A673 (cell line): ENCODE data around the gene CCDC136.

ENCODE experiments used
- CTCF ChIP-seq: fragments of 300-800, 200-600 bp; sonication (generic); conservative IDR thresholded peaks from 2 replicates; pipeline ENCODE4 v1.5.1; 2017; ENCODE audit warnings: low read depth, mild to moderate bottlenecking, antibody characterized with exemption, low read length, moderate library complexity, mixed read lengths
- EZH2 ChIP-seq: fragments of 200-600 bp; sonication (generic); IDR thresholded peaks from 2 replicates; pipeline ENCODE4 v1.6.1; 2017; ENCODE audit warnings: borderline replicate concordance, low read depth, mild to moderate bottlenecking, mixed read lengths, antibody characterized with exemption, low read length; ENCODE audit not compliant: poor library complexity, severe bottlenecking

DNA sequence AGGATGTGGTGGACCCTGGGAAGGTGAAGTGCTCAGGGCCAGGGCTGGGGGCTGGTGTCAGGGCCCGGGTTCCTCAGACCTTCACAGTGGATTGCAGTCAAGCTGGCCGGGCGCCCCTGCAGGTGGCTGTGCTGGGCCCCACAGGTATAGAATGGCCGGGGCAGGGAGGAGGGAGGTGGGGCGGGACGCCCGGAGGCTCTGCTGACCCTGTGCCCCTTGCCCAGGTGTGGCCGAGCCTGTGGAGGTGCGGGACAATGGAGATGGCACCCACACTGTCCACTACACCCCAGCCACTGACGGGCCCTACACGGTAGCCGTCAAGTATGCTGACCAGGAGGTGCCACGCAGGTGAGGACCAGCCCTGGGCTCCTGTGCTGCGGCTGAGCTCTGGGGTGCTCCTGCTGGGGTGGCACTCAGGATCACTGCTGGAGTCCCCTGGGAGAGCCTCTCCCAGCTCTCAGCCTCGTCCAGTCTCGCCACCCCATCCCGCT lies 56.0 kb downstream of the CCDC136 start:
- TF ChIP-seq CTCF, result no peak
- no peak for TF ChIP-seq EZH2
